ENCODE results near the gene INTS6. TPM values are rescaled to one million over a fixed set of nuclear protein-coding genes. Genes with fewer than 3 reads are reported as not detected.

Gene INTS6
- 10 to 100 TPM; 25.1 to 42.2 (median 31.8) TPM for total RNA-seq

GRCh38 chr13:51452361-51453206 is at the start of gene INTS6:
Gene INTS6 (minus strand): TSS chr13:51453036. CDS start chr13:51452525, 511 bp downstream.
- 1% methylated on average over 16 of the region's 69 CpGs; no CpG with 5 or more reads in 1 of the 2 donors for WGBS, 2 donors
- H3K36me3 ChIP-seq, result peaks cover 5 to 44% (median 6%) of the 10 kb centered on the region in 3 donors
- H3K4me1 ChIP-seq, result peaks cover 7 to 45% (median 16%) of the 10 kb centered on the region in 3 donors
- intact Hi-C loops (cut with DNase I), result loop anchor here (2.0 to 10.0 kb wide), 2 partner anchors 132 to 332 kb away; partner anchors contain the start of gene WDFY2
- DNase-seq, result peak; percentile 99
- H3K27me3 ChIP-seq, result no peaks in the 10 kb centered on the region
- H3K9me3 ChIP-seq, result no peaks in the 10 kb centered on the region
- peak within 1 kb of the TSS; percentile 83 to 99 (median 90) for H3K4me3 ChIP-seq
- peak within 1 kb of the TSS; percentile 98 to 100 (median 98) for H3K27ac ChIP-seq
- TF ChIP-seq CTCF (IDR thresholded peaks at IDR 0.05) (no peak), POLR2A (IDR thresholded peaks at IDR 0.05) (peak; percentile 24 to 99 (median 99))

- Histone ChIP-seq H3K27ac (no peak overlapping the region), H3K4me3 (no peak overlapping the region), H3K27me3 (no peaks in the 10 kb centered on the region), H3K9me3 (no peaks in the 10 kb centered on the region), H3K36me3 (no peaks in the 10 kb centered on the region), H3K4me1 (no peaks in the 10 kb centered on the region)
- intact Hi-C loops (cut with DNase I), result no loop called here
- TF ChIP-seq CTCF (IDR thresholded peaks at IDR 0.05) (no peak), POLR2A (IDR thresholded peaks at IDR 0.05) (no peak)
- DNase-seq, result no peak
These were observed 49.4 kb upstream of the INTS6 start for GRCh38 chr13:51502153-51502651.

- no peaks in the 10 kb centered on the region for H3K36me3 ChIP-seq
- intact Hi-C loops (cut with DNase I), result no loop called here
- H3K27me3 ChIP-seq, result no peaks in the 10 kb centered on the region
- H3K4me3 ChIP-seq, result no peak overlapping the region
- H3K27ac ChIP-seq, result no peak overlapping the region
- no peaks in the 10 kb centered on the region for H3K9me3 ChIP-seq
- TF ChIP-seq POLR2A (IDR thresholded peaks at IDR 0.05) (no peak), CTCF (IDR thresholded peaks at IDR 0.05) (no peak)
- no peaks in the 10 kb centered on the region for H3K4me1 ChIP-seq
- WGBS, 2 donors, result 50 to 71% methylated on average over 1 of the region's 1 CpG
- no peak for DNase-seq
These were observed 48.8 kb upstream of the INTS6 start for GRCh38 chr13:51501592-51502152.

GRCh38 chr13:51501096-51501495 is 48.3 kb upstream of the INTS6 start:
- H3K27me3 ChIP-seq, result no peaks in the 10 kb centered on the region
- WGBS, 2 donors, result 80 to 87% methylated on average over 4 of the region's 4 CpGs
- intact Hi-C loops (cut with DNase I), result no loop called here
- no peaks in the 10 kb centered on the region for H3K36me3 ChIP-seq
- no peak overlapping the region for H3K27ac ChIP-seq
- no peaks in the 10 kb centered on the region for H3K4me1 ChIP-seq
- TF ChIP-seq POLR2A (IDR thresholded peaks at IDR 0.05), result no peak
- no peak for TF ChIP-seq CTCF (IDR thresholded peaks at IDR 0.05)
- H3K4me3 ChIP-seq, result no peak overlapping the region
- H3K9me3 ChIP-seq, result no peaks in the 10 kb centered on the region
- no peak for DNase-seq

- no peaks in the 10 kb centered on the region for H3K4me1 ChIP-seq
- intact Hi-C loops (cut with DNase I), result no loop called here
These were observed 47.9 kb upstream of the INTS6 start for GRCh38 chr13:51500687-51501086.

More at GRCh38 chr13:51500687-51501086, 47.9 kb upstream of the INTS6 start:
- no peak overlapping the region for H3K4me3 ChIP-seq
- H3K9me3 ChIP-seq, result no peaks in the 10 kb centered on the region
- DNase-seq, result no peak
- no peak overlapping the region for H3K27ac ChIP-seq
- WGBS, 2 donors, result 42 to 51% methylated on average over 2 of the region's 2 CpGs
- H3K36me3 ChIP-seq, result no peaks in the 10 kb centered on the region
- no peaks in the 10 kb centered on the region for H3K27me3 ChIP-seq
- TF ChIP-seq CTCF (IDR thresholded peaks at IDR 0.05) (no peak), POLR2A (IDR thresholded peaks at IDR 0.05) (no peak)
